T-helper 22 cell (primary cell): ENCODE data around the gene TMEM185A.
"Not testable (repeated sequence)": the region's sequence is repeated elsewhere in the genome, so short reads cannot be mapped to it uniquely, and the experiment has no call there.

Experiments used
- DNase-seq: peaks from one replicate; pipeline ENCODE4 v3.0.0-alpha.2; 2020; ENCODE audit warnings: low read depth

TMEM185A gene

GRCh38 chrX:149551245-149551938 lies 80.2 kb downstream of the TMEM185A start:
- DNase-seq: not testable (repeated sequence)

GRCh38 chrX:149550454-149550853 lies 81.1 kb downstream of the TMEM185A start:
- not testable (repeated sequence) for DNase-seq

GRCh38 chrX:149549701-149550100 lies 81.9 kb downstream of the TMEM185A start, which contains the start of gene HSFX3:
HSFX3 (minus strand) TSS chrX:149549924; CDS start chrX:149549852, 72 bp downstream.
- not testable (repeated sequence) for DNase-seq

DNA sequence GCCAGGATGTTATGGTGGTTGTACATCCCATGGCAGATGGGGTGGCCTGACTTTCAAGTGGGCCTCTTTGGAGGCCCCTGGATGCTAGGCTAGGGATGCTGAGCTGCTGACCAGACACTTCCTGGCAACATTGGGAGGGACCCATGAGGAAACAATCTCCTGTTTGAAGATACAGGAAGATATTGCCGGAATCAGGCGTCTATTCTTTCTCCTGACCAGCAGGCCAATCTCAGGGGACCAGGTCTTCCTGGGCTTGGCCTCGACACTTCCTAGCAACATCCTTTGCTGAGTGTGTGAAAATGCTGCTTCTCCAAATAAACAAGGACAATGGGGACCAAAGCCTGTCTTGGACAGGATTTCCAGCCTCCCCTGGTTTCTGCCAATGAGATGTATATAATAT lies 83.8 kb downstream of the TMEM185A start:
- DNase-seq: not testable (repeated sequence)

- not testable (repeated sequence) for DNase-seq
These were observed 84.6 kb downstream of the TMEM185A start for GRCh38 chrX:149546962-149547361.
